Neural progenitor cell (in vitro differentiated cells): ENCODE data around the gene AANAT. TPM values are rescaled to one million over a fixed set of nuclear protein-coding genes. Genes with fewer than 3 reads are reported as not detected.

Experiments used
- DNase-seq: peaks from one replicate; pipeline ENCODE4 v3.0.0-alpha.2; 2016; ENCODE audit warnings: low spot score
- H2AFZ ChIP-seq: fragments of 200-600 bp; sonication (generic); replicated peaks from 2 replicates; pipeline ENCODE4 v1.6.1; 2016; ENCODE audit warnings: antibody characterized with exemption
- H3F3A ChIP-seq: fragments of 200-600 bp; sonication (generic); 2 replicates; pipeline ENCODE4 v1.6.1; 2016; ENCODE audit warnings: antibody characterized with exemption, low read depth
- H3K27ac ChIP-seq: fragments of 200-600 bp; sonication (generic); 2 replicates; pipeline ENCODE4 v1.5.1; 2016; ENCODE audit warnings: mild to moderate bottlenecking
- H3K27me3 ChIP-seq: fragments of 200-600 bp; sonication (generic); 2 replicates; pipeline ENCODE4 v1.6.1; 2016; ENCODE audit warnings: mild to moderate bottlenecking, moderate library complexity
- H3K36me3 ChIP-seq: fragments of 200-600 bp; sonication (generic); 2 replicates; pipeline ENCODE4 v1.5.1; 2016
- H3K4me1 ChIP-seq: fragments of 200-600 bp; sonication (generic); 2 replicates; pipeline ENCODE4 v1.6.1; 2016; ENCODE audit warnings: mixed run types
- H3K4me2 ChIP-seq: fragments of 200-600 bp; sonication (generic); 2 replicates; pipeline ENCODE4 v1.6.1; 2016
- H3K4me3 ChIP-seq: fragments of 200-600 bp; sonication (generic); 2 replicates; pipeline ENCODE4 v1.5.1; 2016
- H3K79me2 ChIP-seq: fragments of 200-600 bp; sonication (generic); 2 replicates; pipeline ENCODE4 v1.6.1; 2016; ENCODE audit warnings: low read depth
- H3K9ac ChIP-seq: fragments of 200-600 bp; sonication (generic); 2 replicates; pipeline ENCODE4 v1.6.1; 2016
- H3K9me3 ChIP-seq: fragments of 200-600 bp; sonication (generic); 2 replicates; pipeline ENCODE4 v1.5.1; 2016; ENCODE audit warnings: low read depth
- H4K20me1 ChIP-seq: fragments of 200-600 bp; sonication (generic); 2 replicates; pipeline ENCODE4 v1.6.1; 2016; ENCODE audit warnings: low read depth
- H3K27ac Mint-ChIP-seq: 3 replicates; pipeline ENCODE4 v1.8.0; 2021; ENCODE audit warnings: mixed read lengths
- H3K27me3 Mint-ChIP-seq: 2 replicates; pipeline ENCODE4 v1.8.0; 2022; ENCODE audit warnings: low read depth, mild to moderate bottlenecking, inconsistent platforms, moderate library complexity, mixed read lengths; ENCODE audit not compliant: insufficient read depth
- H3K36me3 Mint-ChIP-seq: 3 replicates; pipeline ENCODE4 v1.8.0; 2021; ENCODE audit warnings: mixed read lengths
- H3K4me1 Mint-ChIP-seq: 3 replicates; pipeline ENCODE4 v1.8.0; 2021; ENCODE audit warnings: mixed read lengths
- H3K4me3 Mint-ChIP-seq: 3 replicates; pipeline ENCODE4 v1.8.0; 2021; ENCODE audit warnings: mild to moderate bottlenecking, moderate library complexity, mixed read lengths
- H3K9me3 Mint-ChIP-seq: 3 replicates; pipeline ENCODE4 v1.8.0; 2020; ENCODE audit warnings: mixed read lengths
- CTCF ChIP-seq: fragments of 200-600 bp; sonication (generic); IDR thresholded peaks from 2 replicates; pipeline ENCODE4 v1.5.1; 2017; ENCODE audit warnings: antibody characterized with exemption, mild to moderate bottlenecking
- EZH2 ChIP-seq: fragments of 200-600 bp; sonication (generic); IDR thresholded peaks from 2 replicates; pipeline ENCODE4 v1.6.1; 2017; ENCODE audit warnings: antibody characterized with exemption, mild to moderate bottlenecking, moderate library complexity
- EZH2phosphoT487 ChIP-seq: fragments of 200-600 bp; sonication (generic); IDR thresholded peaks from 2 replicates; pipeline ENCODE4 v1.6.1; 2017; ENCODE audit warnings: antibody characterized with exemption
- total RNA-seq: library from RNA; depleted of rRNA; stranded (reverse); fragments of >200 nt; gene quantifications from 2 replicates; pipeline ENCODE4 v1.2.3, GENCODE V29; 2015; ENCODE audit warnings: low replicate concordance

The AANAT gene
- total RNA-seq, 1 donor from 2014 or later = not detected

GRCh38 chr17:76476736-76477135 is 9.3 kb downstream of the AANAT start:
- Histone ChIP-seq H3K4me2 (no peak overlapping the region), H3K27me3 (no peaks in the 10 kb centered on the region), H4K20me1 (no peaks in the 10 kb centered on the region), H3K36me3 (no peaks in the 10 kb centered on the region), H3K9me3 (no peaks in the 10 kb centered on the region), H3K27ac (no peak overlapping the region), H3K4me3 (no peak overlapping the region), H2AFZ (no peak overlapping the region), H3F3A (peaks cover 3% of the 10 kb centered on the region), H3K4me1 (no peaks in the 10 kb centered on the region), H3K9ac (no peak overlapping the region), H3K79me2 (no peaks in the 10 kb centered on the region)
- Mint-ChIP-seq H3K27me3 (peaks cover 10% of the 10 kb centered on the region), H3K27ac (no peak overlapping the region), H3K4me3 (no peak overlapping the region), H3K4me1 (peaks cover 15% of the 10 kb centered on the region), H3K9me3 (no peaks in the 10 kb centered on the region), H3K36me3 (no peaks in the 10 kb centered on the region)
- no peak for DNase-seq
- TF ChIP-seq CTCF (no peak), EZH2phosphoT487 (no peak), EZH2 (no peak)

GRCh38 chr17:76477576-76477975 is 10.2 kb downstream of the AANAT start:
- H3K27ac ChIP-seq = no peak overlapping the region
- TF ChIP-seq EZH2phosphoT487 (no peak), EZH2 (no peak), CTCF (no peak)
- no peaks in the 10 kb centered on the region for H3K9me3 Mint-ChIP-seq
- no peaks in the 10 kb centered on the region for H3K36me3 Mint-ChIP-seq
- H3K4me3 Mint-ChIP-seq = no peak overlapping the region
- no peaks in the 10 kb centered on the region for H3K4me1 ChIP-seq
- H3K27me3 Mint-ChIP-seq = peaks cover 12% of the 10 kb centered on the region
- peaks cover 3% of the 10 kb centered on the region for H3F3A ChIP-seq
- peaks cover 19% of the 10 kb centered on the region for H3K4me1 Mint-ChIP-seq
- no peak overlapping the region for H3K4me3 ChIP-seq
- no peaks in the 10 kb centered on the region for H3K36me3 ChIP-seq
- H2AFZ ChIP-seq = no peak overlapping the region
- H3K4me2 ChIP-seq = no peak overlapping the region
- H3K27me3 ChIP-seq = no peaks in the 10 kb centered on the region
- no peak overlapping the region for H3K9ac ChIP-seq
- DNase-seq = no peak
- H4K20me1 ChIP-seq = no peaks in the 10 kb centered on the region
- H3K79me2 ChIP-seq = no peaks in the 10 kb centered on the region
- H3K27ac Mint-ChIP-seq = no peak overlapping the region
- H3K9me3 ChIP-seq = no peaks in the 10 kb centered on the region

GRCh38 chr17:76478097-76478496 is 10.7 kb downstream of the AANAT start:
- Mint-ChIP-seq H3K36me3 (no peaks in the 10 kb centered on the region), H3K27me3 (peaks cover 14% of the 10 kb centered on the region), H3K27ac (no peak overlapping the region), H3K4me1 (peaks cover 19% of the 10 kb centered on the region), H3K9me3 (no peaks in the 10 kb centered on the region), H3K4me3 (no peak overlapping the region)
- Histone ChIP-seq H3K4me3 (no peak overlapping the region), H3K9ac (no peak overlapping the region), H3K4me1 (no peaks in the 10 kb centered on the region), H2AFZ (no peak overlapping the region), H4K20me1 (no peaks in the 10 kb centered on the region), H3K79me2 (no peaks in the 10 kb centered on the region), H3K36me3 (no peaks in the 10 kb centered on the region), H3K27ac (no peak overlapping the region), H3K9me3 (no peaks in the 10 kb centered on the region), H3F3A (peaks cover 3% of the 10 kb centered on the region), H3K27me3 (no peaks in the 10 kb centered on the region), H3K4me2 (no peak overlapping the region)
- TF ChIP-seq CTCF = no peak
- no peak for TF ChIP-seq EZH2
- TF ChIP-seq EZH2phosphoT487 = no peak
- no peak for DNase-seq
